ENCODE measurements around the gene METTL9.
"Not testable (repeated sequence)": the region's sequence is repeated elsewhere in the genome, so short reads cannot be mapped to it uniquely, and the experiment has no call there.

Gene METTL9

DNA sequence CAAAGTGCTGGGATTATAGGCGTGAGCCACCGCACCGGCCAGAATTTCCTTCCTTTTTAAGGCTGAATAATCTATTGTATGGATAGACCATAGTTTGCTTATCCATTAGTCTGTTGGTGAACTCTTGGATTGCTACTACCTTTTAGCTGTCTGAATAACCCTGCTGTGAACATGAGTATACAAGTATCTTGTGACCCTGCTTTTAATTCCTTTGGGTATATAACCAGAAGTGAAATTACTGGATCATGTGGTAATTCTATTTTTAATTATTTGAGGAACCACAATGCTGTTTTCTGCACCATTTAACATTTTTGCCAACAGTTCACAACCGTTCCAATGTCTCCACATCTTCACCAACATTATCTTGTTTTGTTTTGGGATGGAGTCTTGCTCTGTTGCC is 59.7 kb downstream of the METTL9 start:
- no peak overlapping the region for H3K27ac ChIP-seq
- no peak for TF ChIP-seq ZFX (IDR thresholded peaks at IDR 0.05; ENCODE audit: borderline replicate concordance)
- TF ChIP-seq, protein P1, sequence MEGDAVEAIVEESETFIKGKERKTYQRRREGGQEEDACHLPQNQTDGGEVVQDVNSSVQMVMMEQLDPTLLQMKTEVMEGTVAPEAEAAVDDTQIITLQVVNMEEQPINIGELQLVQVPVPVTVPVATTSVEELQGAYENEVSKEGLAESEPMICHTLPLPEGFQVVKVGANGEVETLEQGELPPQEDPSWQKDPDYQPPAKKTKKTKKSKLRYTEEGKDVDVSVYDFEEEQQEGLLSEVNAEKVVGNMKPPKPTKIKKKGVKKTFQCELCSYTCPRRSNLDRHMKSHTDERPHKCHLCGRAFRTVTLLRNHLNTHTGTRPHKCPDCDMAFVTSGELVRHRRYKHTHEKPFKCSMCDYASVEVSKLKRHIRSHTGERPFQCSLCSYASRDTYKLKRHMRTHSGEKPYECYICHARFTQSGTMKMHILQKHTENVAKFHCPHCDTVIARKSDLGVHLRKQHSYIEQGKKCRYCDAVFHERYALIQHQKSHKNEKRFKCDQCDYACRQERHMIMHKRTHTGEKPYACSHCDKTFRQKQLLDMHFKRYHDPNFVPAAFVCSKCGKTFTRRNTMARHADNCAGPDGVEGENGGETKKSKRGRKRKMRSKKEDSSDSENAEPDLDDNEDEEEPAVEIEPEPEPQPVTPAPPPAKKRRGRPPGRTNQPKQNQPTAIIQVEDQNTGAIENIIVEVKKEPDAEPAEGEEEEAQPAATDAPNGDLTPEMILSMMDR (IDR thresholded peaks at IDR 0.05), result no peak

DNA sequence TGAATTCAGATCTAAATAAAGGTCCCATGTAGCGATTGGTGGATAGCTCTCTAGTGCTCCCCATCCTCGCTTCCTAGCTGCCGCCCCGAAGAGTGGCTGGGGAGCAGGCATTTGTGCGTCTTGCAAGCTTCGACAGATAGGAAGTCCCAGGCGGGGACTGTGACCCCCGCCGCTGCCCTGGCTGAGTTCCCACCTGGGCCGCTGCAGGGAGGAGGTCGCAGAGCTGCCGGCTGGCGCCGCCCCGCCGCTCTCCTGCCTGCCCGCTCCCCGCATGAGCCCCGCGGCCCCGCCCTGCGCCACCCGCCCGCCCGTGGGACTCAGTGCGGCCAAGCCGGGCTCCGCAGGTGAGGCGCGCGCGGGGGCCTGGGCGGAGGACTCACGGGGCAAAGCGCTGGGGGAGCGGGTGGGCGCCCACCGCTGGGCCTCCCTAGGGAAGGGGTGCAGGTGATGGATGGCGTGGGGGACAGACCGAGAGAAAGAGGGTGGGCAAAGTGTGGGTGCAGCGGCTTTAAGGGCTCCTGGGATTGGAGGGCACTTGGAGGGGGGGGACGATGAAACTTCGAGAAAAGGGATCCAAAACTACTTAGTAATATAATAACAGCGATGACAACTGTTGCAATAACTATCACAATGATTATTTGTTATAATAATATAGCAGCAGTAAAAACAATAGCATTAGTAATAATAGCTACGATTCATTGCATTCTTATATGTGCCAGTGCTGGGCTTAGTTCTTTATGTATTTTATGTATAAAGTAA is 64.7 kb downstream of the METTL9 start, which contains the start of gene OTOA:
Gene OTOA (plus strand): TSS at position 80 of the 759 bp plus-strand sequence. CDS start 14,547 bp downstream, outside the sequence.
- TF ChIP-seq, protein P1 (IDR thresholded peaks at IDR 0.05), result no peak
- TF ChIP-seq ZFX (IDR thresholded peaks at IDR 0.05; ENCODE audit: borderline replicate concordance), result no peak
- no peak within 1 kb of the TSS for H3K27ac ChIP-seq

DNA sequence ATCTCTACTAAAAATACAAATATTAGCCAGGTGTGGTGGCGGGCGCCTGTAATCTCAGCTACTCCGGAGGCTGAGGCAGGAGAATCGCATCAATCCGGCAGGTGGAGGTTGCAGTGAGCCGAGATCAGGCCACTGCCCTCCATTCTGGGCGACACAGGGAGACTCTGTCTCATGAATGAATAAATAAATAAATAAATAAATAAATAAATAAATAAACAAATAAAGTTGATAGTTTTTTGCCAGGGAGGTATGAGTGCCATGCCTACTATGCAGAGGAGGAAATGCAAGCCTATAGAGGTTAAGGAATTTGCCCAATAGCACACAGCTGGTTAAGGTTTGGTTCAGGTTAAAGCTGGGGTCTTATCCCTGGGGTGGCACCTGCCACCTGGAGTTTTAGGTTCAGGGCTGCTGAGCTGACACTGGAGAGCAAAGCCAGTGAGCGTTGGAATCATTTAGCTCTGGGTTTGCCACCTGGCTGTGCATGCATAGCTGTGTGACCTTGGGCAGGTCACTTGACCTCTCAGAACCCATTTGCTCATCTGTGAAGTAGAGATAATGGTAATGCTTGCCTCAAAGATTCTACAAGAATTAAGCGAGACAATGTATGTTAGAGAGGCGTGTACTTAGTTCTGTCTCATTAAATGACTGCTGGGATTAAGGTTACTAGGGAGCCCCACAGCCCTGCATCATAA is 65.6 kb downstream of the METTL9 start:
- no peak overlapping the region for H3K27ac ChIP-seq
- no peak for TF ChIP-seq ZFX (IDR thresholded peaks at IDR 0.05; ENCODE audit: borderline replicate concordance)
- TF ChIP-seq, protein P1 (IDR thresholded peaks at IDR 0.05), result no peak

DNA sequence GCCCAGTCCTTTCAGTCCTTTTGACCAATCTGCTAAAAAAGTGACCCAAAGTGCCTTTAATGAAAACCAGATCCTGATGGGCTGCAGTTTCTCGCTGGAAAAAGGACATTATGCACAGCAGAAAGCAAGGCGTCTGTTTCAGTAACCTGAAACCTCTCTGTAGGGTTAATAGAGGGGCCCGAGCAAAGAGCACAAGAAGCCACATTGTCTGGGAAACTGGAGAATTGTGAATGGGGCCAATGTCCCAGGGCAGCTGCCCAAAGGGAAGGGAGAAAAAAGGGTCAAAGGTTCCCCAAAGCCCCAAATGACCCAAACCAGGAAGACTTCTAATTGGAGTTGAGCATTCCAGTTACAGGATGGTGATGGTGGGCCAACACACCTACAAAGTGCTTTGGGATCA is 67.4 kb downstream of the METTL9 start:
- no peak overlapping the region for H3K27ac ChIP-seq
- TF ChIP-seq, protein P1 (IDR thresholded peaks at IDR 0.05), result no peak
- TF ChIP-seq ZFX (IDR thresholded peaks at IDR 0.05; ENCODE audit: borderline replicate concordance), result no peak

DNA sequence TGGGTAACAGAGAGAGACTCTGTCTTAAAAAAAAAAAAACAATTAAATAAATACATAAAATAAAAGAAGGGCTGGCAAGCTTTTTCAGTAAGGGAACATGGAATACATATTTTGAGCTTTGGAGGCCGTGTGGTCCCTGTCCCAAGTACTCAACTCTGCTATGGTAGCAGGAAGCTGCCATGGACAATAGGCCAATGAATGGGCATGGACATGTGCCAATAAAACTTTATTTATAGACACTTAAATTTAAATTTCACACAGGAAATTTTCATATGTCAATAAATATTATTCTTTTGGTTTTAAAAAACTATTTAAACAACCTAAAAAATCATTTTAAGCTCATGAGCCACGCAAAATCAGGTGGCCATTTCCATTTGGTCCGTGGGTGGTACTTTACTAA is 68.2 kb downstream of the METTL9 start:
- TF ChIP-seq ZFX (IDR thresholded peaks at IDR 0.05; ENCODE audit: borderline replicate concordance), result no peak
- TF ChIP-seq, protein P1 (IDR thresholded peaks at IDR 0.05), result no peak
- no peak overlapping the region for H3K27ac ChIP-seq

DNA sequence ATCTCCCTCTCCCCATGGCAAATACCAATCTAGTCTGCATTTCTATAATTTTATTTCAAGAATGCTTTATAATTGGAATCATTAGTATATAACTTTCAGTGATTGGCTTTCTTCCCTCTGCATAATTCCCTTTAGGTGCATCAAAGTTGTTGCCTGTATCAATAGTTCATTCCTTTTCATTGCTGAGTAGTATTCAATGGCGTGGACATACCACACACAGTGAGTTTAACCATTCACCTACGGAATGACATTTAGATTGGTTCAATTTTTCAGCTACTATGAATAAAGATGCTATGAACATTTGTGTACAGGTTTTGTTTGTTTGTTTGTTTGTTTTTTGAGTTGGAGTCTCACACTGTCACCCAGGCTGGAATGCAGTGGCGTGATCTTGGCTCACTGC is 74.1 kb downstream of the METTL9 start:
- H3K27ac ChIP-seq, result no peak overlapping the region
- TF ChIP-seq, protein P1 (IDR thresholded peaks at IDR 0.05), result no peak
- no peak for TF ChIP-seq ZFX (IDR thresholded peaks at IDR 0.05; ENCODE audit: borderline replicate concordance)

DNA sequence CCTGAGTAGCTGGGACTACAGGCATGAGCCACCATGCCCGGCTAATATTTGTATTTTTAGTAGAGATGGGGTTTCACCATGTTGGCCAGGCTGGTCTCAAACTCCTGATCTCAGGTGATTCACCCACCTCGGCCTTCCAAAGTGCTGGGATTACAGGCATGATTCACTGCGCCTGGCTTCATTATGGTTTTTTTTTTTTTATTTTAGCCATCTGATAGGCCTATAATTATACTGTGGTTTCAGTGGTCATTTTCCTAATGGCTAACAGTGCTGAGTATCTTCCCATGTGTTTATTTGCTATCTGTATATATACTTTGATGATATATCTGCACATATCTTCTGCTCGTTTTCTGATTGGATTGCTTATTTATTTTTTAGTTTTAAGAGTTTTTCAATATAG is 75.1 kb downstream of the METTL9 start:
- H3K27ac ChIP-seq, result not testable (repeated sequence)

DNA sequence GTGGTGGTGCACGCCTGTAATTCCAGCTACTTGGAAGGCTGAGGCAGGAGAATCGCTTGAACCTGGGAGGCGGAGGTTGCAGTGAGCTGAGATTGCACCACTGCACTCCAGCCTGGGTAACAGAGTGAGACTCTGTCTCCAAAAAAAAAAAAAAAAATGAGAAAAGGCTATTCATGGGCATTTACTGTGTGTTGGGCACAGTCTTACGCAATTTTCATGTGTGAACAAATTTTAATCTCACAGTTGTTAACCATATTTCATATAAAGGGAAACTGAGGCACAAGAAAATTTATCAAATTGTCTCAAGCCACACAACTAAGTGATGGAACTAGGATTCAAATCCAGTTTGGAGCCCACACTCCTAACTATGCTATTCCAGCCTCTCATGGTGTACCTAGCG is 81.3 kb downstream of the METTL9 start:
- not testable (repeated sequence) for H3K27ac ChIP-seq
